Neural cell (in vitro differentiated cells): Measurements from ENCODE around the gene TSPAN9. TPM values are rescaled to one million over a fixed set of nuclear protein-coding genes. Genes with fewer than 3 reads are reported as not detected.

Experiments used
- H2AFZ ChIP-seq: fragments of 200-600, 300-800 bp; sonication (generic), shearing (Covaris generic); 2 replicates; pipeline ENCODE4 v1.6.0; 2014; ENCODE audit warnings: low read depth, mild to moderate bottlenecking, antibody characterized with exemption, low read length, moderate library complexity
- H3F3A ChIP-seq: fragments of 200-600 bp; shearing (Covaris generic); 2 replicates; pipeline ENCODE4 v1.6.1; 2016; ENCODE audit warnings: mild to moderate bottlenecking, moderate library complexity, mixed read lengths, antibody characterized with exemption, low read length; ENCODE audit not compliant: insufficient read depth, poor library complexity, severe bottlenecking
- H3K27ac ChIP-seq: fragments of 200-600, 300-800 bp; sonication (generic), shearing (Covaris generic); 2 replicates; pipeline ENCODE4 v1.5.1; 2014; ENCODE audit warnings: mild to moderate bottlenecking, low read length, moderate library complexity
- H3K27me3 ChIP-seq: fragments of 300-800, 200-600 bp; sonication (generic), shearing (Covaris generic); 2 replicates; pipeline ENCODE4 v1.6.0; 2014; ENCODE audit warnings: mild to moderate bottlenecking, low read depth, low read length, moderate library complexity; ENCODE audit not compliant: insufficient read depth
- H3K36me3 ChIP-seq: fragments of 300-800, 200-600 bp; sonication (generic), shearing (Covaris generic); 2 replicates; pipeline ENCODE4 v1.5.1; 2014; ENCODE audit warnings: mild to moderate bottlenecking, antibody characterized with exemption, low read length, moderate library complexity; ENCODE audit not compliant: insufficient read depth
- H3K4me2 ChIP-seq: fragments of 300-800, 200-600 bp; sonication (generic), shearing (Covaris generic); 2 replicates; pipeline ENCODE4 v1.6.0; 2014; ENCODE audit warnings: mild to moderate bottlenecking, low read length
- H3K4me3 ChIP-seq: fragments of 300-800, 200-600 bp; sonication (generic), shearing (Covaris generic); 2 replicates; pipeline ENCODE4 v1.5.1; 2014; ENCODE audit warnings: mild to moderate bottlenecking, low read length, moderate library complexity
- H3K79me2 ChIP-seq: fragments of 200-600 bp; shearing (Covaris generic); replicated peaks from 2 replicates; pipeline ENCODE4 v1.6.0; 2014; ENCODE audit warnings: mild to moderate bottlenecking, low read length, moderate library complexity; ENCODE audit not compliant: insufficient read depth
- H3K9ac ChIP-seq: fragments of 300-800, 200-600 bp; sonication (generic), shearing (Covaris generic); 2 replicates; pipeline ENCODE4 v1.6.1; 2016; ENCODE audit warnings: mild to moderate bottlenecking, low read length, mixed read lengths
- H3K9me2 ChIP-seq: fragments of 200-600 bp; shearing (Covaris generic); 2 replicates; pipeline ENCODE4 v1.6.1; 2016; ENCODE audit warnings: mild to moderate bottlenecking, low read length, mixed read lengths; ENCODE audit not compliant: insufficient read depth
- H3K9me3 ChIP-seq: fragments of 200-600, 300-800 bp; sonication (generic), shearing (Covaris generic); 2 replicates; pipeline ENCODE4 v1.6.1; 2016; ENCODE audit warnings: mild to moderate bottlenecking, mixed run types, low read length, moderate library complexity, mixed read lengths
- H4K20me1 ChIP-seq: fragments of 200-600 bp; shearing (Covaris generic); 2 replicates; pipeline ENCODE4 v1.6.1; 2016; ENCODE audit warnings: mild to moderate bottlenecking, mixed run types; ENCODE audit not compliant: insufficient read depth
- EP300 ChIP-seq: fragments of 450-650 bp; conservative IDR thresholded peaks from 2 replicates; pipeline ENCODE4 v1.6.1; 2014; ENCODE audit warnings: antibody characterized with exemption, mild to moderate bottlenecking, moderate library complexity; ENCODE audit not compliant: poor library complexity, severe bottlenecking
- EZH2 ChIP-seq: fragments of 200-600, 300-800 bp; shearing (Covaris generic), sonication (generic); IDR thresholded peaks from 2 replicates; pipeline ENCODE4 v1.6.1; 2014; ENCODE audit warnings: antibody characterized with exemption, low read length, borderline replicate concordance, mild to moderate bottlenecking; ENCODE audit not compliant: insufficient read depth, poor library complexity, severe bottlenecking
- MXI1 ChIP-seq: fragments of 450-650 bp; conservative IDR thresholded peaks from 2 replicates; pipeline ENCODE4 v1.6.1; 2014; ENCODE audit warnings: antibody characterized with exemption, mild to moderate bottlenecking; ENCODE audit not compliant: poor library complexity, severe bottlenecking
- POLR2AphosphoS5 ChIP-seq: IDR thresholded peaks from 2 replicates; pipeline ENCODE4 v1.6.1; 2012
- RAD21 ChIP-seq: fragments of 450-650 bp; conservative IDR thresholded peaks from 2 replicates; pipeline ENCODE4 v1.6.1; 2014; ENCODE audit warnings: antibody characterized with exemption, mild to moderate bottlenecking, moderate library complexity
- REST ChIP-seq: IDR thresholded peaks from 2 replicates; pipeline ENCODE4 v1.6.1; 2012; ENCODE audit warnings: borderline replicate concordance
- SMC3 ChIP-seq: fragments of 450-650 bp; conservative IDR thresholded peaks from 2 replicates; pipeline ENCODE4 v1.6.1; 2014; ENCODE audit warnings: antibody characterized with exemption, mild to moderate bottlenecking, moderate library complexity; ENCODE audit not compliant: poor library complexity
- TAF1 ChIP-seq: IDR thresholded peaks from 2 replicates; pipeline ENCODE4 v1.6.1; 2012; ENCODE audit warnings: low read depth
- polyA plus RNA-seq: library from polyadenylated mRNA; depleted of rRNA; stranded (reverse); fragments of >200 nt; gene quantifications from 2 replicates; pipeline ENCODE4 v1.2.3, GENCODE V29; 2014
- TF ChIP-seq, protein P1 (sequence below): fragments of 450-650 bp; IDR thresholded peaks from 2 replicates; pipeline ENCODE4 v1.5.1; 2014; ENCODE audit warnings: antibody characterized with exemption, mild to moderate bottlenecking, moderate library complexity; ENCODE audit not compliant: poor library complexity, severe bottlenecking

The TSPAN9 gene
- polyA plus RNA-seq, 1 donor from 2014 or later: 11.9 TPM

DNA sequence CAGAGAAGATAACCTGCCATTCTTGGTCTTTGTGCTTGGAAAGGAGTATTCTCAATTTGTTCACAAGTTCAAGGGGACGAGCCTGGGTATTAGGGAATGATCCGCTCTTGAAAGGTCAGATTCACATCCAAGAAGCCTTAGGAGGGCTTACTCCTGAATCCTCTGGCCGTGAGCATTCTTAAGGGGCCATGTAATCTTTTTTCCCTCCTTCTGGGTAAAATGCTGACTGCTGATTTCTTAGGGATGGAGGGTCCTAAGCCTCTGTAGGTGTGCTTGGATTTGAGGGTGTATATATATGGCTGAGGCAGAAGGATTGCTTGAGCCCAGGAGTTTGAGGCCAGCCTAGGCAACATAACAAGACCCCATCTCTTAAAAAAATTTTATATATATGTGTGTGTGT is 149.1 kb downstream of the TSPAN9 start:
- Histone ChIP-seq H3K79me2 (no peaks in the 10 kb centered on the region), H3F3A (peaks cover 6% of the 10 kb centered on the region), H3K9ac (no peak overlapping the region), H3K9me2 (no peaks in the 10 kb centered on the region), H3K27me3 (no peaks in the 10 kb centered on the region), H3K4me3 (no peak overlapping the region), H2AFZ (no peak overlapping the region), H3K4me2 (no peak overlapping the region), H3K9me3 (peaks cover 9% of the 10 kb centered on the region), H4K20me1 (no peaks in the 10 kb centered on the region), H3K36me3 (no peaks in the 10 kb centered on the region), H3K27ac (no peak overlapping the region)
- no peak for TF ChIP-seq RAD21
- TF ChIP-seq POLR2AphosphoS5: no peak
- TF ChIP-seq, protein P1, sequence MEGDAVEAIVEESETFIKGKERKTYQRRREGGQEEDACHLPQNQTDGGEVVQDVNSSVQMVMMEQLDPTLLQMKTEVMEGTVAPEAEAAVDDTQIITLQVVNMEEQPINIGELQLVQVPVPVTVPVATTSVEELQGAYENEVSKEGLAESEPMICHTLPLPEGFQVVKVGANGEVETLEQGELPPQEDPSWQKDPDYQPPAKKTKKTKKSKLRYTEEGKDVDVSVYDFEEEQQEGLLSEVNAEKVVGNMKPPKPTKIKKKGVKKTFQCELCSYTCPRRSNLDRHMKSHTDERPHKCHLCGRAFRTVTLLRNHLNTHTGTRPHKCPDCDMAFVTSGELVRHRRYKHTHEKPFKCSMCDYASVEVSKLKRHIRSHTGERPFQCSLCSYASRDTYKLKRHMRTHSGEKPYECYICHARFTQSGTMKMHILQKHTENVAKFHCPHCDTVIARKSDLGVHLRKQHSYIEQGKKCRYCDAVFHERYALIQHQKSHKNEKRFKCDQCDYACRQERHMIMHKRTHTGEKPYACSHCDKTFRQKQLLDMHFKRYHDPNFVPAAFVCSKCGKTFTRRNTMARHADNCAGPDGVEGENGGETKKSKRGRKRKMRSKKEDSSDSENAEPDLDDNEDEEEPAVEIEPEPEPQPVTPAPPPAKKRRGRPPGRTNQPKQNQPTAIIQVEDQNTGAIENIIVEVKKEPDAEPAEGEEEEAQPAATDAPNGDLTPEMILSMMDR: no peak
- TF ChIP-seq TAF1: no peak
- no peak for TF ChIP-seq REST
- TF ChIP-seq SMC3: no peak
- TF ChIP-seq EP300: no peak
- no peak for TF ChIP-seq MXI1
- no peak for TF ChIP-seq EZH2

DNA sequence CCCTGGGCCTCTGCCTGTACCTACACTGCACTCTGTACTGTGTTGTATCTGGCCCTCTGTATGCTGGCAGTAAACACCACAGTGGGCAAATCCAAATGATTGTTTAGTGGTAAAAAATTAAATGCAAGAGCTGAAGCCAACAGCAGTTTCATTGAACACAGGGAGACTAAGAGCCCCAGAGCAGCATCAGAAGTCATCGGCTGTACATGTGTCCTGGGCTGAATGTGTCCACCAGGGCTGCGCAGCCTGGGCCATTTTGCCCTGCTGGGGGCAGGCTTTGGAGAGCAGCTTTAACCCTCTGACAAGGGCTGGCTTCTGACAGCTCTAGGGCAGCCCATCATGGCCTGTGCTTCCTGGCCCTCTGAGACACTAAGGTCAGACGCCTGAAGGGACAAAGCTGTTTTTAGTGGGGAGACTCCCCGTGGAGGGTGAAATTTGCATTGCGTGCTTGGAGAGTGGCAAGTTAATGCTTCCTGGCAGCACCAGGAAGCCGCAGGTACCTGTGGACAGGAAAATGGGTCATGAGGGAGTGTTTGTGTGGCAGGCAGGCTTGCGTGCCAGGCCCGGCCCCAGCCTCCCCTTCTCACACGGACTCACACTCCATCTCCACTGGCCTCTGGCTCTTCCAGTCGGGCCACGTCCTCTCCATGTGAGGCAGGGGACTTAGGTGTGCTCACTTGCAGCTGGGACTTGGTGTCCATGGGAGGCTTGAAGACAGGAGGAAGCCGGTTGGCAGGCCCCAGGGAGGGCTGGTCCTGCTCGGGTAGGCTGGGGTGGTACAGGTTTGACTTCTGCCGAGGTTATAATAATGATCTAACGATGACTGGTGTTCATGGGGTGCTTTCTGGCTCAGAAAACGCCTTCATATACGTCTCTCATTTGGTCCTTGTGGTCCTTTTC is 150.1 kb downstream of the TSPAN9 start:
- no peak overlapping the region for H3K27ac ChIP-seq
- peaks cover 9% of the 10 kb centered on the region for H3K9me3 ChIP-seq
- TF ChIP-seq TAF1: no peak
- no peak for TF ChIP-seq SMC3
- no peaks in the 10 kb centered on the region for H4K20me1 ChIP-seq
- no peaks in the 10 kb centered on the region for H3K79me2 ChIP-seq
- H3K27me3 ChIP-seq: no peaks in the 10 kb centered on the region
- no peaks in the 10 kb centered on the region for H3K9me2 ChIP-seq
- H3F3A ChIP-seq: peaks cover 6% of the 10 kb centered on the region
- H3K36me3 ChIP-seq: no peaks in the 10 kb centered on the region
- H3K9ac ChIP-seq: no peak overlapping the region
- no peak overlapping the region for H3K4me3 ChIP-seq
- no peak overlapping the region for H2AFZ ChIP-seq
- no peak overlapping the region for H3K4me2 ChIP-seq
